H9 (cell line): ENCODE data around the gene SPAG4. TPM values are rescaled to one million over a fixed set of nuclear protein-coding genes. Genes with fewer than 3 reads are reported as not detected.

Source experiments
- DNase-seq: peaks from one replicate; pipeline ENCODE4 v3.0.0-alpha.2; 2017
- H2AFZ ChIP-seq: one replicate; pipeline ENCODE4 v1.6.1; 2013; ENCODE audit warnings: mild to moderate bottlenecking, low read length, control low read depth, moderate library complexity
- H2AK5ac ChIP-seq: 2 replicates; pipeline ENCODE4 v1.6.1; 2013; ENCODE audit warnings: low read length, control low read depth, mixed read lengths; ENCODE audit not compliant: insufficient read length
- H2BK120ac ChIP-seq: one replicate; pipeline ENCODE4 v1.6.1; 2013; ENCODE audit warnings: low read depth, mild to moderate bottlenecking, low read length, control low read depth, inconsistent platforms; ENCODE audit not compliant: poor library complexity, severe bottlenecking
- H2BK12ac ChIP-seq: 2 replicates; pipeline ENCODE4 v1.6.1; 2013; ENCODE audit warnings: low read length, control low read depth, mixed read lengths, low read depth; ENCODE audit not compliant: insufficient read length
- H2BK15ac ChIP-seq: 2 replicates; pipeline ENCODE4 v1.6.1; 2013; ENCODE audit warnings: low read depth, low read length, control low read depth
- H2BK20ac ChIP-seq: one replicate; pipeline ENCODE4 v1.6.1; 2013; ENCODE audit warnings: low read depth, mild to moderate bottlenecking, low read length, control low read depth, inconsistent platforms; ENCODE audit not compliant: poor library complexity, severe bottlenecking
- H2BK5ac ChIP-seq: 2 replicates; pipeline ENCODE4 v1.6.1; 2013; ENCODE audit warnings: low read length, control low read depth, mixed read lengths; ENCODE audit not compliant: insufficient read length
- H3K14ac ChIP-seq: 2 replicates; pipeline ENCODE4 v1.6.1; 2013; ENCODE audit warnings: low read length, control low read depth; ENCODE audit not compliant: insufficient read depth
- H3K18ac ChIP-seq: 2 replicates; pipeline ENCODE4 v1.6.1; 2013; ENCODE audit warnings: low read depth, mild to moderate bottlenecking, mixed read lengths, low read length, control low read depth; ENCODE audit not compliant: insufficient read length
- H3K23ac ChIP-seq: 2 replicates; pipeline ENCODE4 v1.6.1; 2013; ENCODE audit warnings: low read length, control low read depth, mixed read lengths, low read depth; ENCODE audit not compliant: insufficient read length
- H3K23me2 ChIP-seq: 2 replicates; pipeline ENCODE4 v1.6.1; 2013; ENCODE audit warnings: low read depth, mild to moderate bottlenecking, mixed read lengths, low read length, control low read depth; ENCODE audit not compliant: insufficient read length, poor library complexity, severe bottlenecking
- H3K27ac ChIP-seq: 2 replicates; pipeline ENCODE4 v1.5.1; 2013; ENCODE audit warnings: low read length, control low read depth, mixed read lengths, low read depth; ENCODE audit not compliant: insufficient read length
- H3K27me3 ChIP-seq: 2 replicates; pipeline ENCODE4 v1.6.1; 2013; ENCODE audit warnings: low read length, control low read depth, inconsistent platforms; ENCODE audit not compliant: insufficient read depth
- H3K4ac ChIP-seq: 2 replicates; pipeline ENCODE4 v1.6.1; 2013; ENCODE audit warnings: low read depth, mild to moderate bottlenecking, control low read depth, inconsistent platforms, low read length, moderate library complexity
- H3K4me1 ChIP-seq: 2 replicates; pipeline ENCODE4 v1.6.1; 2013; ENCODE audit warnings: low read length, control low read depth, inconsistent platforms; ENCODE audit not compliant: insufficient read depth
- H3K4me2 ChIP-seq: 2 replicates; pipeline ENCODE4 v1.6.1; 2013; ENCODE audit warnings: low read length, control low read depth, mixed read lengths; ENCODE audit not compliant: insufficient read length, insufficient read depth
- H3K56ac ChIP-seq: 2 replicates; pipeline ENCODE4 v1.6.1; 2013; ENCODE audit warnings: low read depth, mild to moderate bottlenecking, mixed read lengths, low read length, control low read depth; ENCODE audit not compliant: insufficient read length
- H3K79me1 ChIP-seq: 2 replicates; pipeline ENCODE4 v1.6.1; 2013; ENCODE audit warnings: low read depth, mild to moderate bottlenecking, moderate library complexity, low read length, control low read depth, inconsistent platforms; ENCODE audit not compliant: insufficient read depth, poor library complexity, severe bottlenecking
- H3K79me2 ChIP-seq: 2 replicates; pipeline ENCODE4 v1.6.1; 2013; ENCODE audit warnings: low read length, control low read depth, inconsistent platforms; ENCODE audit not compliant: insufficient read depth
- H3K9ac ChIP-seq: 2 replicates; pipeline ENCODE4 v1.6.1; 2013; ENCODE audit warnings: low read length, control low read depth, mixed read lengths; ENCODE audit not compliant: insufficient read length; ENCODE audit errors: extremely low read depth
- H3K9me3 ChIP-seq: one replicate; pipeline ENCODE4 v1.6.1; 2013; ENCODE audit warnings: low read depth, low read length, inconsistent platforms; ENCODE audit not compliant: control insufficient read depth
- H3T11ph ChIP-seq: one replicate; pipeline ENCODE4 v1.6.1; 2013; ENCODE audit warnings: mild to moderate bottlenecking, low read length, control low read depth, inconsistent platforms
- H4K20me1 ChIP-seq: one replicate; pipeline ENCODE4 v1.6.1; 2013; ENCODE audit not compliant: control insufficient read depth, insufficient read length, insufficient read depth
- H4K5ac ChIP-seq: 2 replicates; pipeline ENCODE4 v1.6.1; 2013; ENCODE audit warnings: low read depth, mild to moderate bottlenecking, mixed read lengths, low read length, control low read depth; ENCODE audit not compliant: insufficient read length
- H4K8ac ChIP-seq: replicated peaks from 2 replicates; pipeline ENCODE4 v1.6.1; 2013; ENCODE audit warnings: low read length, control low read depth, mixed read lengths, low read depth; ENCODE audit not compliant: insufficient read length
- H4K91ac ChIP-seq: 2 replicates; pipeline ENCODE4 v1.6.1; 2013; ENCODE audit warnings: low read depth, mild to moderate bottlenecking, moderate library complexity, mixed read lengths, low read length, control low read depth; ENCODE audit not compliant: insufficient read length
- H3K27ac Mint-ChIP-seq, 3 experiments: 2 replicates in 2 of 3; 3 replicates in 1 of 3; pipeline ENCODE4 v1.8.0; 2020 to 2021; ENCODE audit warnings: mixed read lengths in 3 of 3, mild to moderate bottlenecking in 1 of 3, moderate library complexity in 1 of 3
- H3K27me3 Mint-ChIP-seq: 2 replicates; pipeline ENCODE4 v1.8.0; 2021; ENCODE audit warnings: low read depth, mild to moderate bottlenecking, moderate library complexity, mixed read lengths
- H3K36me3 Mint-ChIP-seq, 3 experiments: 2 replicates in 2 of 3; 3 replicates in 1 of 3; pipeline ENCODE4 v1.8.0; 2020 to 2021; ENCODE audit warnings: low read depth in 3 of 3, mixed read lengths in 3 of 3; ENCODE audit not compliant: insufficient read depth in 1 of 3
- H3K4me1 Mint-ChIP-seq, 2 experiments: 2 replicates each; pipeline ENCODE4 v1.8.0; 2020; ENCODE audit warnings: mixed read lengths in 2 of 2
- H3K4me3 Mint-ChIP-seq, 2 experiments: 2 replicates in 1 of 2; 3 replicates in 1 of 2; pipeline ENCODE4 v1.8.0; 2020 to 2021; ENCODE audit warnings: mild to moderate bottlenecking in 2 of 2, mixed read lengths in 2 of 2, moderate library complexity in 1 of 2
- H3K9me3 Mint-ChIP-seq, 2 experiments: 2 replicates in 1 of 2; 3 replicates in 1 of 2; pipeline ENCODE4 v1.8.0; 2020; ENCODE audit warnings: mild to moderate bottlenecking in 2 of 2, mixed read lengths in 2 of 2, moderate library complexity in 1 of 2
- CTCF ChIP-seq: fragments of 200-600 bp; sonication (generic); conservative IDR thresholded peaks from 3 replicates; pipeline ENCODE4 v1.8.0; 2021; ENCODE audit warnings: antibody characterized with exemption, mild to moderate bottlenecking
- WGBS: extraction: QIAGEN DNeasy Blood & Tissue Kit; methylation state at CpG from one replicate; pipeline ENCODE4 v1.1.7; 2013; ENCODE audit warnings: missing lambda C conversion rate, low lambda C conversion rate, mixed read lengths; ENCODE audit not compliant: insufficient read length; ENCODE audit errors: extremely low coverage; 5-methylcytosine and 5-hydroxymethylcytosine counted together
- total RNA-seq: library from RNA; stranded (reverse); gene quantifications from 2 replicates; pipeline ENCODE4 v1.2.1, GENCODE V29; 2021

The SPAG4 gene
- total RNA-seq, 1 experiment from 2014 or later = 4.9 TPM

- no peaks in the 10 kb centered on the region for H3K79me2 ChIP-seq
- H3K27ac ChIP-seq = no peak overlapping the region
- no peak overlapping the region for H4K91ac ChIP-seq
- H3K9ac ChIP-seq = no peak overlapping the region
- H2BK15ac ChIP-seq = no peak overlapping the region
- no peaks in the 10 kb centered on the region for H4K20me1 ChIP-seq
- H2BK120ac ChIP-seq = no peak overlapping the region
- no peaks in the 10 kb centered on the region for H3K27me3 ChIP-seq
- H3K23ac ChIP-seq = no peak overlapping the region
- no peaks in the 10 kb centered on the region for H3K4me1 ChIP-seq
- H3K18ac ChIP-seq = no peak overlapping the region
- Mint-ChIP-seq H3K4me1 (peaks cover 0 to 5% of the 10 kb centered on the region in 2 experiments; a peak in 1 of 4 replicates), H3K4me3 (no peak overlapping the region), H3K27ac (peak overlapping the region in 1 of 3 experiments; percentile 82; a peak in 1 of 7 replicates), H3K27me3 (no peaks in the 10 kb centered on the region), H3K36me3 (peaks cover 39 to 52% (median 51%) of the 10 kb centered on the region in 3 experiments), H3K9me3 (no peaks in the 10 kb centered on the region; a peak in 1 of 5 replicates)
- no peak overlapping the region for H2AFZ ChIP-seq
- no peak overlapping the region for H2BK5ac ChIP-seq
- no peak overlapping the region for H3K4me2 ChIP-seq
- no peaks in the 10 kb centered on the region for H3K23me2 ChIP-seq
- TF ChIP-seq CTCF = no peak
- peak; percentile 8 for DNase-seq
- H3K79me1 ChIP-seq = no peaks in the 10 kb centered on the region
- no peak overlapping the region for H2BK12ac ChIP-seq
- no peak overlapping the region for H3T11ph ChIP-seq
- no peak overlapping the region for H4K5ac ChIP-seq
- no peak overlapping the region for H3K14ac ChIP-seq
- no peaks in the 10 kb centered on the region for H3K9me3 ChIP-seq
- H2AK5ac ChIP-seq = no peak overlapping the region
- WGBS = no CpG with 5 or more reads among the region's 6 CpGs
- no peak overlapping the region for H4K8ac ChIP-seq
- H3K4ac ChIP-seq = no peak overlapping the region
- H3K56ac ChIP-seq = no peak overlapping the region
- no peak overlapping the region for H2BK20ac ChIP-seq
These were observed 10.2 kb downstream of the SPAG4 start for GRCh38 chr20:35625584-35626385.
